ENCODE data around the gene LTB4R. TPM values are rescaled to one million over a fixed set of nuclear protein-coding genes. Genes with fewer than 3 reads are reported as not detected.

Gene LTB4R
- total and polyA plus RNA-seq, 4 experiments from 2014 or later = 9.6 to 20.0 (median 15.1) TPM

- ChIA-PET CTCF (ENCODE audit: partially characterized antibody) (interaction anchor here (0.6 to 4.1 kb wide), 5 partner anchors 9 to 55 kb away, joined by 3 to 26 read pairs (median 19); partner anchors contain the start of genes CIDEB and TINF2), POLR2A (ENCODE audit: partially characterized antibody) (interaction anchor here (3.1 kb wide), 1 partner anchor 22 kb away, joined by 9 read pairs; the partner anchor contains the start of genes DHRS1 and NOP9)
- peaks cover 36% of the 10 kb centered on the region for H3K4me1 ChIP-seq (ENCODE audit: insufficient read depth, low read length)
- Mint-ChIP-seq H3K9me3 (no peaks in the 10 kb centered on the region), H3K27me3 (no peaks in the 10 kb centered on the region), H3K4me3 (no peak overlapping the region), H3K4me1 (peaks cover 30 to 60% (median 45%) of the 10 kb centered on the region in 4 donors), H3K27ac (peak overlapping the region in 4 of 7 donors; percentile 81 to 91 (median 86)), H3K36me3 (no peaks in the 10 kb centered on the region)
- H3K27ac ChIP-seq (ENCODE audit: low read depth, low read length) = no peak overlapping the region
- H3K27me3 ChIP-seq (ENCODE audit: insufficient read depth, low read length) = no peaks in the 10 kb centered on the region
- no peaks in the 10 kb centered on the region for H3K9me3 ChIP-seq (ENCODE audit: control insufficient read depth in 1 of 2, low read length in 2 of 2)
- no peak for DNase-seq
- intact Hi-C loops (cut with micrococcal nuclease) = no loop called here
- no peak overlapping the region for H3K4me3 ChIP-seq (ENCODE audit: low read length in 2 of 2)
- no peaks in the 10 kb centered on the region for H3K36me3 ChIP-seq (ENCODE audit: insufficient read depth, low read length)
These were observed 33.5 kb upstream of the LTB4R start for GRCh38 chr14:24277606-24278321.

- H3K27ac ChIP-seq (ENCODE audit: low read depth, low read length) = no peak overlapping the region
- CTCF ChIA-PET (ENCODE audit: partially characterized antibody) = interaction anchor here (0.6 to 4.1 kb wide), 5 partner anchors 9 to 55 kb away, joined by 3 to 26 read pairs (median 19); partner anchors contain the start of genes CIDEB and TINF2
- H3K36me3 ChIP-seq (ENCODE audit: insufficient read depth, low read length) = no peaks in the 10 kb centered on the region
- Mint-ChIP-seq H3K27me3 (no peaks in the 10 kb centered on the region), H3K4me3 (peak overlapping the region in 3 of 8 donors; percentile 5 to 45 (median 7)), H3K27ac (peak overlapping the region; percentile 71 to 95 (median 91)), H3K36me3 (no peaks in the 10 kb centered on the region), H3K4me1 (peaks cover 28 to 55% (median 40%) of the 10 kb centered on the region in 4 donors), H3K9me3 (no peaks in the 10 kb centered on the region)
- intact Hi-C loops (cut with micrococcal nuclease) = no loop called here
- no peak overlapping the region for H3K4me3 ChIP-seq (ENCODE audit: low read length in 2 of 2)
- H3K4me1 ChIP-seq (ENCODE audit: insufficient read depth, low read length) = peaks cover 34% of the 10 kb centered on the region
- no peaks in the 10 kb centered on the region for H3K27me3 ChIP-seq (ENCODE audit: insufficient read depth, low read length)
- no peaks in the 10 kb centered on the region for H3K9me3 ChIP-seq (ENCODE audit: control insufficient read depth in 1 of 2, low read length in 2 of 2)
- POLR2A ChIA-PET (ENCODE audit: partially characterized antibody) = interaction anchor here (1.7 to 3.1 kb wide), 3 partner anchors 21 to 90 kb away, joined by 5 to 17 read pairs (median 9); partner anchors contain the start of genes DHRS1, IPO4, NOP9 and TINF2
- DNase-seq = no peak
These were observed 32.9 kb upstream of the LTB4R start for GRCh38 chr14:24278424-24278823.

- Mint-ChIP-seq H3K27ac (peak overlapping the region; percentile 75 to 95 (median 91)), H3K27me3 (no peaks in the 10 kb centered on the region), H3K36me3 (no peaks in the 10 kb centered on the region), H3K4me1 (peaks cover 21 to 44% (median 30%) of the 10 kb centered on the region in 4 donors), H3K4me3 (peak overlapping the region in 4 of 8 donors; percentile 43 to 67 (median 46)), H3K9me3 (no peaks in the 10 kb centered on the region)
- Histone ChIP-seq H3K27me3 (ENCODE audit: insufficient read depth, low read length) (no peaks in the 10 kb centered on the region), H3K36me3 (ENCODE audit: insufficient read depth, low read length) (no peaks in the 10 kb centered on the region), H3K4me3 (ENCODE audit: low read length in 2 of 2) (no peak overlapping the region), H3K4me1 (ENCODE audit: insufficient read depth, low read length) (peaks cover 23% of the 10 kb centered on the region), H3K27ac (ENCODE audit: low read depth, low read length) (peak overlapping the region; percentile 37), H3K9me3 (ENCODE audit: control insufficient read depth in 1 of 2, low read length in 2 of 2) (no peaks in the 10 kb centered on the region)
- intact Hi-C loops (cut with micrococcal nuclease) = no loop called here
- POLR2A ChIA-PET (ENCODE audit: partially characterized antibody) = interaction anchor here (0.8 to 3.1 kb wide), 10 partner anchors 9 to 91 kb away, joined by 3 to 17 read pairs (median 5); partner anchors contain the start of genes DHRS1, IPO4, NOP9 and RABGGTA
- CTCF ChIA-PET (ENCODE audit: partially characterized antibody) = interaction anchor here (0.9 to 4.1 kb wide), 11 partner anchors 8 to 156 kb away, joined by 3 to 26 read pairs (median 8); partner anchors contain the start of genes CIDEB, RABGGTA and TINF2
- DNase-seq = peak; percentile 46 to 85 (median 51)
These were observed 31.8 kb upstream of the LTB4R start for GRCh38 chr14:24279301-24280186.

GRCh38 chr14:24280797-24281460, 30.4 kb upstream of the LTB4R start:
- CTCF ChIA-PET (ENCODE audit: partially characterized antibody) = interaction anchor here (0.9 to 4.1 kb wide), 9 partner anchors 10 to 155 kb away, joined by 3 to 26 read pairs (median 8); partner anchors contain the start of genes CIDEB, DHRS1, NOP9 and RABGGTA

GRCh38 chr14:24281636-24282035, 29.7 kb upstream of the LTB4R start:
- Mint-ChIP-seq H3K27ac (peak overlapping the region in 5 of 7 donors; percentile 19 to 86 (median 55)), H3K36me3 (no peaks in the 10 kb centered on the region), H3K4me1 (peaks cover 21 to 43% (median 28%) of the 10 kb centered on the region in 4 donors), H3K9me3 (no peaks in the 10 kb centered on the region), H3K4me3 (no peak overlapping the region), H3K27me3 (no peaks in the 10 kb centered on the region)
- H3K9me3 ChIP-seq (ENCODE audit: control insufficient read depth in 1 of 2, low read length in 2 of 2) = no peaks in the 10 kb centered on the region
- H3K27ac ChIP-seq (ENCODE audit: low read depth, low read length) = no peak overlapping the region
- H3K4me1 ChIP-seq (ENCODE audit: insufficient read depth, low read length) = peaks cover 22% of the 10 kb centered on the region
- H3K36me3 ChIP-seq (ENCODE audit: insufficient read depth, low read length) = no peaks in the 10 kb centered on the region
- no peak for DNase-seq
- CTCF ChIA-PET (ENCODE audit: partially characterized antibody) = interaction anchor here (1.1 to 3.1 kb wide), 5 partner anchors 10 to 52 kb away, joined by 3 to 17 read pairs (median 4); partner anchors contain the start of genes RABGGTA and TINF2
- POLR2A ChIA-PET (ENCODE audit: partially characterized antibody) = interaction anchor here (1.1 kb wide), 1 partner anchor 18 kb away, joined by 3 read pairs; the partner anchor contains the start of gene NOP9
- intact Hi-C loops (cut with micrococcal nuclease) = no loop called here
- no peak overlapping the region for H3K4me3 ChIP-seq (ENCODE audit: low read length in 2 of 2)
- H3K27me3 ChIP-seq (ENCODE audit: insufficient read depth, low read length) = no peaks in the 10 kb centered on the region

More at GRCh38 chr14:24280797-24281460, 30.4 kb upstream of the LTB4R start:
- DNase-seq = no peak
- Mint-ChIP-seq H3K4me1 (peaks cover 21 to 44% (median 29%) of the 10 kb centered on the region in 4 donors), H3K27me3 (no peaks in the 10 kb centered on the region), H3K27ac (peak overlapping the region in 6 of 7 donors; percentile 38 to 95 (median 74)), H3K4me3 (no peak overlapping the region), H3K36me3 (no peaks in the 10 kb centered on the region), H3K9me3 (no peaks in the 10 kb centered on the region)
- no peaks in the 10 kb centered on the region for H3K36me3 ChIP-seq (ENCODE audit: insufficient read depth, low read length)
- no peak overlapping the region for H3K27ac ChIP-seq (ENCODE audit: low read depth, low read length)
- H3K4me1 ChIP-seq (ENCODE audit: insufficient read depth, low read length) = peaks cover 22% of the 10 kb centered on the region
- POLR2A ChIA-PET (ENCODE audit: partially characterized antibody) = interaction anchor here (1.1 to 1.9 kb wide), 3 partner anchors 10 to 34 kb away, joined by 3 to 10 read pairs (median 6); partner anchors contain the start of genes NOP9 and RABGGTA
- intact Hi-C loops (cut with micrococcal nuclease) = no loop called here
- no peaks in the 10 kb centered on the region for H3K9me3 ChIP-seq (ENCODE audit: control insufficient read depth in 1 of 2, low read length in 2 of 2)
- no peaks in the 10 kb centered on the region for H3K27me3 ChIP-seq (ENCODE audit: insufficient read depth, low read length)
- no peak overlapping the region for H3K4me3 ChIP-seq (ENCODE audit: low read length in 2 of 2)

- Mint-ChIP-seq H3K36me3 (no peaks in the 10 kb centered on the region), H3K27me3 (no peaks in the 10 kb centered on the region), H3K27ac (peak overlapping the region in 1 of 7 donors; percentile 68), H3K4me1 (peaks cover 17 to 36% (median 22%) of the 10 kb centered on the region in 4 donors), H3K4me3 (no peak overlapping the region), H3K9me3 (no peaks in the 10 kb centered on the region)
- Histone ChIP-seq H3K9me3 (ENCODE audit: control insufficient read depth in 1 of 2, low read length in 2 of 2) (no peaks in the 10 kb centered on the region), H3K36me3 (ENCODE audit: insufficient read depth, low read length) (no peaks in the 10 kb centered on the region), H3K27ac (ENCODE audit: low read depth, low read length) (no peak overlapping the region), H3K27me3 (ENCODE audit: insufficient read depth, low read length) (no peaks in the 10 kb centered on the region), H3K4me1 (ENCODE audit: insufficient read depth, low read length) (peaks cover 22% of the 10 kb centered on the region), H3K4me3 (ENCODE audit: low read length in 2 of 2) (no peak overlapping the region)
- no peak for DNase-seq
- intact Hi-C loops (cut with micrococcal nuclease) = no loop called here
- POLR2A ChIA-PET (ENCODE audit: partially characterized antibody) = interaction anchor here (0.6 to 0.8 kb wide), 2 partner anchors 11 to 41 kb away, joined by 3 to 4 read pairs; partner anchors contain the start of gene TINF2
- CTCF ChIA-PET (ENCODE audit: partially characterized antibody) = interaction anchor here (1.1 to 1.7 kb wide), 7 partner anchors 10 to 67 kb away, joined by 3 to 10 read pairs (median 4); partner anchors contain the start of genes CIDEB, MDP1 and TINF2
These were observed 28.6 kb upstream of the LTB4R start for GRCh38 chr14:24282736-24283135.

Data from CD4-positive, alpha-beta memory T cell (primary cell).